Peyer's patch (tissue), 4 donors: ENCODE measurements around the gene BACH2.
"Not testable (repeated sequence)": the region's sequence is repeated elsewhere in the genome, so short reads cannot be mapped to it uniquely, and the experiment has no call there.

Experiments used
- CTCF ChIP-seq, 6 experiments: fragments of 450-650 bp in 4 of 6; fragments of 200-600 bp in 2 of 6; sonication (generic) in 1 of 6; IDR thresholded peaks; one replicate each; pipeline ENCODE4 v1.5.1; 2017 to 2019; ENCODE audit warnings: antibody characterized with exemption in 6 of 6, mild to moderate bottlenecking in 3 of 6, moderate library complexity in 1 of 6
- POLR2A ChIP-seq, 2 donors: fragments of 450-650 bp; IDR thresholded peaks; one replicate each; pipeline ENCODE4 v1.5.1; 2017; ENCODE audit warnings: antibody characterized with exemption in 2 of 2, mild to moderate bottlenecking in 2 of 2, moderate library complexity in 2 of 2

- TF ChIP-seq POLR2A, CTCF (IDR thresholded peaks at IDR 0.05): not testable (repeated sequence)
Measured at GRCh38 chr6:89971338-89972024, 325.2 kb downstream of the BACH2 start.
